ENCODE measurements around the gene BCL2L13. TPM values are rescaled to one million over a fixed set of nuclear protein-coding genes. Genes with fewer than 3 reads are reported as not detected.

Gene BCL2L13
- total RNA-seq, 1 experiment from 2014 or later = 38.1 TPM

DNA sequence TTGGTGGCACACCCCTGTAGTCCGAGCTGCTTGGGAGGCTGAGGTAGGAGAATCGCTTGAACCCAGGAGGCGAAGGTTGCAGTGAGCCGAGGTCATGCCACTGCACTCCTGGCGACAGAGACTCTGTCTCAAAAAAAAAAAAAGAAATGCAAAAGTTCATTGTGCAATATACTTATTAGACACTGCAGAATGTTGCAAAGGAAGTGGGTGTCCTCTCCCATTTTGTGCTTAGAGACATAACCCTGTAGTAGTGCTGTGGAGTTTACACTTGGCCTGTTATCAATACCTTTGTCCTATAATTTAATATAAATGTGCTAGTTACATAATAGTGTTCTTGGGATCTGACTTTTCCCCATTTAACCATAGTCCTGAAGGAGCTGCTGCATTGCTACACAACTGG is 9.4 kb downstream of the BCL2L13 start (continued):
- TF ChIP-seq, protein P1, sequence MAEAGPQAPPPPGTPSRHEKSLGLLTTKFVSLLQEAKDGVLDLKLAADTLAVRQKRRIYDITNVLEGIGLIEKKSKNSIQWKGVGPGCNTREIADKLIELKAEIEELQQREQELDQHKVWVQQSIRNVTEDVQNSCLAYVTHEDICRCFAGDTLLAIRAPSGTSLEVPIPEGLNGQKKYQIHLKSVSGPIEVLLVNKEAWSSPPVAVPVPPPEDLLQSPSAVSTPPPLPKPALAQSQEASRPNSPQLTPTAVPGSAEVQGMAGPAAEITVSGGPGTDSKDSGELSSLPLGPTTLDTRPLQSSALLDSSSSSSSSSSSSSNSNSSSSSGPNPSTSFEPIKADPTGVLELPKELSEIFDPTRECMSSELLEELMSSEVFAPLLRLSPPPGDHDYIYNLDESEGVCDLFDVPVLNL (CRISPR knock-in tag; IDR thresholded peaks at IDR 0.05; ENCODE audit: borderline replicate concordance, low read depth) = no peak
- TF ChIP-seq FOXK1 (CRISPR knock-in tag; IDR thresholded peaks at IDR 0.05) (no peak), ZNF423 (CRISPR knock-in tag; IDR thresholded peaks at IDR 0.05) (no peak), ZNF317 (CRISPR knock-in tag; IDR thresholded peaks at IDR 0.05; ENCODE audit: borderline replicate concordance, low read depth) (no peak), JUN (CRISPR knock-in tag; IDR thresholded peaks at IDR 0.05) (no peak), ZNF138 (CRISPR knock-in tag; conservative IDR thresholded peaks at IDR 0.05) (no peak), ESRRA (CRISPR knock-in tag; IDR thresholded peaks at IDR 0.05; ENCODE audit: borderline replicate concordance) (no peak)
- TF ChIP-seq, protein P2, sequence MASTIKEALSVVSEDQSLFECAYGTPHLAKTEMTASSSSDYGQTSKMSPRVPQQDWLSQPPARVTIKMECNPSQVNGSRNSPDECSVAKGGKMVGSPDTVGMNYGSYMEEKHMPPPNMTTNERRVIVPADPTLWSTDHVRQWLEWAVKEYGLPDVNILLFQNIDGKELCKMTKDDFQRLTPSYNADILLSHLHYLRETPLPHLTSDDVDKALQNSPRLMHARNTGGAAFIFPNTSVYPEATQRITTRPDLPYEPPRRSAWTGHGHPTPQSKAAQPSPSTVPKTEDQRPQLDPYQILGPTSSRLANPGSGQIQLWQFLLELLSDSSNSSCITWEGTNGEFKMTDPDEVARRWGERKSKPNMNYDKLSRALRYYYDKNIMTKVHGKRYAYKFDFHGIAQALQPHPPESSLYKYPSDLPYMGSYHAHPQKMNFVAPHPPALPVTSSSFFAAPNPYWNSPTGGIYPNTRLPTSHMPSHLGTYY (CRISPR knock-in tag; IDR thresholded peaks at IDR 0.05) = no peak
- TF ChIP-seq, protein P3, sequence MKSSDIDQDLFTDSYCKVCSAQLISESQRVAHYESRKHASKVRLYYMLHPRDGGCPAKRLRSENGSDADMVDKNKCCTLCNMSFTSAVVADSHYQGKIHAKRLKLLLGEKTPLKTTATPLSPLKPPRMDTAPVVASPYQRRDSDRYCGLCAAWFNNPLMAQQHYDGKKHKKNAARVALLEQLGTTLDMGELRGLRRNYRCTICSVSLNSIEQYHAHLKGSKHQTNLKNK (CRISPR knock-in tag; IDR thresholded peaks at IDR 0.05) = no peak

DNA sequence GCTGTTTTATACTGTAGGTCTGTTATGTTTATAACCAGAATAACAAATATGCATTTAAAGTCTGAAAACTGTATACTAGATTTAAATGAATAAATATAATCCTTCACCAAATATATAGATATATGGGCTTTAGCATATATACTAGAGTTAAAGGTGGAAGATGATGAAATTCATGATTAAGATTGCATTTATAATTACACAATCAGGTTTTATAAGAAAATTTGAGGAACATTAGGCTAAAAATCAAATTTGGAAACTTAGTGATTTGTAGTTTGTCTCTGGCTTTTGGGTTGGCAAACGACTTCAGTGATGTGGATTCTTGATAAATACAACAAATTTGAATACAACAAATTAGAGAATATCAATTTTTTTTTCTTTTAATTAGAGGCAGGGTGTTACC is 10.0 kb downstream of the BCL2L13 start:
- no peaks in the 10 kb centered on the region for H3K27me3 Mint-ChIP-seq (ENCODE audit: low read depth)
- DNase-seq (ENCODE audit: low spot score) (no peak), ATAC-seq (no peak)
- no peaks in the 10 kb centered on the region for H3K9me3 Mint-ChIP-seq
- no peak for TF ChIP-seq CBFB (CRISPR knock-in tag; IDR thresholded peaks at IDR 0.05; ENCODE audit: low read depth)
- TF ChIP-seq, protein P4, sequence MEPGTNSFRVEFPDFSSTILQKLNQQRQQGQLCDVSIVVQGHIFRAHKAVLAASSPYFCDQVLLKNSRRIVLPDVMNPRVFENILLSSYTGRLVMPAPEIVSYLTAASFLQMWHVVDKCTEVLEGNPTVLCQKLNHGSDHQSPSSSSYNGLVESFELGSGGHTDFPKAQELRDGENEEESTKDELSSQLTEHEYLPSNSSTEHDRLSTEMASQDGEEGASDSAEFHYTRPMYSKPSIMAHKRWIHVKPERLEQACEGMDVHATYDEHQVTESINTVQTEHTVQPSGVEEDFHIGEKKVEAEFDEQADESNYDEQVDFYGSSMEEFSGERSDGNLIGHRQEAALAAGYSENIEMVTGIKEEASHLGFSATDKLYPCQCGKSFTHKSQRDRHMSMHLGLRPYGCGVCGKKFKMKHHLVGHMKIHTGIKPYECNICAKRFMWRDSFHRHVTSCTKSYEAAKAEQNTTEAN (CRISPR knock-in tag; IDR thresholded peaks at IDR 0.05) = no peak
- TF ChIP-seq TP53 (CRISPR knock-in tag; IDR thresholded peaks at IDR 0.05) = no peak
- TF ChIP-seq NFATC4 (CRISPR knock-in tag; IDR thresholded peaks at IDR 0.05) = no peak
- no peak for TF ChIP-seq ZNF396 (CRISPR knock-in tag; IDR thresholded peaks at IDR 0.05; ENCODE audit: borderline replicate concordance)
- TF ChIP-seq ESRRA (CRISPR knock-in tag; IDR thresholded peaks at IDR 0.05; ENCODE audit: borderline replicate concordance) = no peak
- no peak for TF ChIP-seq OVOL2 (CRISPR knock-in tag; IDR thresholded peaks at IDR 0.05; ENCODE audit: borderline replicate concordance)
- no peak for TF ChIP-seq IRF2 (CRISPR knock-in tag; IDR thresholded peaks at IDR 0.05; ENCODE audit: borderline replicate concordance, low read depth)
- TF ChIP-seq FOXP1 (CRISPR knock-in tag; IDR thresholded peaks at IDR 0.05; ENCODE audit: borderline replicate concordance) = no peak
- TF ChIP-seq NFE2L1 (CRISPR knock-in tag; IDR thresholded peaks at IDR 0.05) = no peak
- TF ChIP-seq, protein P5, sequence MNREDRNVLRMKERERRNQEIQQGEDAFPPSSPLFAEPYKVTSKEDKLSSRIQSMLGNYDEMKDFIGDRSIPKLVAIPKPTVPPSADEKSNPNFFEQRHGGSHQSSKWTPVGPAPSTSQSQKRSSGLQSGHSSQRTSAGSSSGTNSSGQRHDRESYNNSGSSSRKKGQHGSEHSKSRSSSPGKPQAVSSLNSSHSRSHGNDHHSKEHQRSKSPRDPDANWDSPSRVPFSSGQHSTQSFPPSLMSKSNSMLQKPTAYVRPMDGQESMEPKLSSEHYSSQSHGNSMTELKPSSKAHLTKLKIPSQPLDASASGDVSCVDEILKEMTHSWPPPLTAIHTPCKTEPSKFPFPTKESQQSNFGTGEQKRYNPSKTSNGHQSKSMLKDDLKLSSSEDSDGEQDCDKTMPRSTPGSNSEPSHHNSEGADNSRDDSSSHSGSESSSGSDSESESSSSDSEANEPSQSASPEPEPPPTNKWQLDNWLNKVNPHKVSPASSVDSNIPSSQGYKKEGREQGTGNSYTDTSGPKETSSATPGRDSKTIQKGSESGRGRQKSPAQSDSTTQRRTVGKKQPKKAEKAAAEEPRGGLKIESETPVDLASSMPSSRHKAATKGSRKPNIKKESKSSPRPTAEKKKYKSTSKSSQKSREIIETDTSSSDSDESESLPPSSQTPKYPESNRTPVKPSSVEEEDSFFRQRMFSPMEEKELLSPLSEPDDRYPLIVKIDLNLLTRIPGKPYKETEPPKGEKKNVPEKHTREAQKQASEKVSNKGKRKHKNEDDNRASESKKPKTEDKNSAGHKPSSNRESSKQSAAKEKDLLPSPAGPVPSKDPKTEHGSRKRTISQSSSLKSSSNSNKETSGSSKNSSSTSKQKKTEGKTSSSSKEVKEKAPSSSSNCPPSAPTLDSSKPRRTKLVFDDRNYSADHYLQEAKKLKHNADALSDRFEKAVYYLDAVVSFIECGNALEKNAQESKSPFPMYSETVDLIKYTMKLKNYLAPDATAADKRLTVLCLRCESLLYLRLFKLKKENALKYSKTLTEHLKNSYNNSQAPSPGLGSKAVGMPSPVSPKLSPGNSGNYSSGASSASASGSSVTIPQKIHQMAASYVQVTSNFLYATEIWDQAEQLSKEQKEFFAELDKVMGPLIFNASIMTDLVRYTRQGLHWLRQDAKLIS (CRISPR knock-in tag; IDR thresholded peaks at IDR 0.05; ENCODE audit: borderline replicate concordance) = no peak
- no peak overlapping the region for H3K4me3 Mint-ChIP-seq
- ChIA-PET CTCF (interaction anchor here (1.0 kb wide), 1 partner anchor 477 kb away, joined by 3 read pairs; no protein-coding TSS in a partner anchor), POLR2A (no interaction called here)
- H3K36me3 Mint-ChIP-seq = peaks cover 4% of the 10 kb centered on the region
- no peak overlapping the region for H3K27ac Mint-ChIP-seq
- H3K4me1 Mint-ChIP-seq = no peaks in the 10 kb centered on the region
